Uterus (tissue), 2 donors: Measurements from ENCODE around the gene RAE1.

ENCODE experiments used
- CTCF ChIP-seq, 4 experiments: fragments of 200-600 bp in 2 of 4; fragments of 450-650 bp in 2 of 4; sonication (generic) in 2 of 4; IDR thresholded peaks; one replicate each; pipeline ENCODE4 v1.5.1; 2016 to 2019; ENCODE audit warnings: antibody characterized with exemption in 4 of 4, mild to moderate bottlenecking in 2 of 4, moderate library complexity in 1 of 4
- POLR2A ChIP-seq, 2 donors: fragments of 450-650 bp; IDR thresholded peaks; one replicate each; pipeline ENCODE4 v1.6.1; 2016; ENCODE audit warnings: antibody characterized with exemption in 2 of 2, mild to moderate bottlenecking in 1 of 2, moderate library complexity in 1 of 2

- TF ChIP-seq CTCF (IDR thresholded peaks at IDR 0.05) = no peak
- TF ChIP-seq POLR2A (IDR thresholded peaks at IDR 0.05) = no peak
Measured at GRCh38 chr20:57392512-57393271, 41.6 kb downstream of the RAE1 start.
